Neural cell (in vitro differentiated cells): Measurements from ENCODE around the gene FHDC1. TPM values are rescaled to one million over a fixed set of nuclear protein-coding genes. Genes with fewer than 3 reads are reported as not detected.

Source experiments
- H2AFZ ChIP-seq: fragments of 200-600, 300-800 bp; sonication (generic), shearing (Covaris generic); 2 replicates; pipeline ENCODE4 v1.6.0; 2014; ENCODE audit warnings: low read depth, mild to moderate bottlenecking, antibody characterized with exemption, low read length, moderate library complexity
- H3F3A ChIP-seq: fragments of 200-600 bp; shearing (Covaris generic); 2 replicates; pipeline ENCODE4 v1.6.1; 2016; ENCODE audit warnings: mild to moderate bottlenecking, moderate library complexity, mixed read lengths, antibody characterized with exemption, low read length; ENCODE audit not compliant: insufficient read depth, poor library complexity, severe bottlenecking
- H3K27ac ChIP-seq: fragments of 200-600, 300-800 bp; sonication (generic), shearing (Covaris generic); 2 replicates; pipeline ENCODE4 v1.5.1; 2014; ENCODE audit warnings: mild to moderate bottlenecking, low read length, moderate library complexity
- H3K27me3 ChIP-seq: fragments of 300-800, 200-600 bp; sonication (generic), shearing (Covaris generic); 2 replicates; pipeline ENCODE4 v1.6.0; 2014; ENCODE audit warnings: mild to moderate bottlenecking, low read depth, low read length, moderate library complexity; ENCODE audit not compliant: insufficient read depth
- H3K36me3 ChIP-seq: fragments of 300-800, 200-600 bp; sonication (generic), shearing (Covaris generic); 2 replicates; pipeline ENCODE4 v1.5.1; 2014; ENCODE audit warnings: mild to moderate bottlenecking, antibody characterized with exemption, low read length, moderate library complexity; ENCODE audit not compliant: insufficient read depth
- H3K4me2 ChIP-seq: fragments of 300-800, 200-600 bp; sonication (generic), shearing (Covaris generic); 2 replicates; pipeline ENCODE4 v1.6.0; 2014; ENCODE audit warnings: mild to moderate bottlenecking, low read length
- H3K4me3 ChIP-seq: fragments of 300-800, 200-600 bp; sonication (generic), shearing (Covaris generic); 2 replicates; pipeline ENCODE4 v1.5.1; 2014; ENCODE audit warnings: mild to moderate bottlenecking, low read length, moderate library complexity
- H3K79me2 ChIP-seq: fragments of 200-600 bp; shearing (Covaris generic); replicated peaks from 2 replicates; pipeline ENCODE4 v1.6.0; 2014; ENCODE audit warnings: mild to moderate bottlenecking, low read length, moderate library complexity; ENCODE audit not compliant: insufficient read depth
- H3K9ac ChIP-seq: fragments of 300-800, 200-600 bp; sonication (generic), shearing (Covaris generic); 2 replicates; pipeline ENCODE4 v1.6.1; 2016; ENCODE audit warnings: mild to moderate bottlenecking, low read length, mixed read lengths
- H3K9me2 ChIP-seq: fragments of 200-600 bp; shearing (Covaris generic); 2 replicates; pipeline ENCODE4 v1.6.1; 2016; ENCODE audit warnings: mild to moderate bottlenecking, low read length, mixed read lengths; ENCODE audit not compliant: insufficient read depth
- H3K9me3 ChIP-seq: fragments of 200-600, 300-800 bp; sonication (generic), shearing (Covaris generic); 2 replicates; pipeline ENCODE4 v1.6.1; 2016; ENCODE audit warnings: mild to moderate bottlenecking, mixed run types, low read length, moderate library complexity, mixed read lengths
- H4K20me1 ChIP-seq: fragments of 200-600 bp; shearing (Covaris generic); 2 replicates; pipeline ENCODE4 v1.6.1; 2016; ENCODE audit warnings: mild to moderate bottlenecking, mixed run types; ENCODE audit not compliant: insufficient read depth
- EP300 ChIP-seq: fragments of 450-650 bp; conservative IDR thresholded peaks from 2 replicates; pipeline ENCODE4 v1.6.1; 2014; ENCODE audit warnings: antibody characterized with exemption, mild to moderate bottlenecking, moderate library complexity; ENCODE audit not compliant: poor library complexity, severe bottlenecking
- EZH2 ChIP-seq: fragments of 200-600, 300-800 bp; shearing (Covaris generic), sonication (generic); IDR thresholded peaks from 2 replicates; pipeline ENCODE4 v1.6.1; 2014; ENCODE audit warnings: antibody characterized with exemption, low read length, borderline replicate concordance, mild to moderate bottlenecking; ENCODE audit not compliant: insufficient read depth, poor library complexity, severe bottlenecking
- MXI1 ChIP-seq: fragments of 450-650 bp; conservative IDR thresholded peaks from 2 replicates; pipeline ENCODE4 v1.6.1; 2014; ENCODE audit warnings: antibody characterized with exemption, mild to moderate bottlenecking; ENCODE audit not compliant: poor library complexity, severe bottlenecking
- POLR2AphosphoS5 ChIP-seq: IDR thresholded peaks from 2 replicates; pipeline ENCODE4 v1.6.1; 2012
- RAD21 ChIP-seq: fragments of 450-650 bp; conservative IDR thresholded peaks from 2 replicates; pipeline ENCODE4 v1.6.1; 2014; ENCODE audit warnings: antibody characterized with exemption, mild to moderate bottlenecking, moderate library complexity
- SMC3 ChIP-seq: fragments of 450-650 bp; conservative IDR thresholded peaks from 2 replicates; pipeline ENCODE4 v1.6.1; 2014; ENCODE audit warnings: antibody characterized with exemption, mild to moderate bottlenecking, moderate library complexity; ENCODE audit not compliant: poor library complexity
- TAF1 ChIP-seq: IDR thresholded peaks from 2 replicates; pipeline ENCODE4 v1.6.1; 2012; ENCODE audit warnings: low read depth
- polyA plus RNA-seq: library from polyadenylated mRNA; depleted of rRNA; stranded (reverse); fragments of >200 nt; gene quantifications from 2 replicates; pipeline ENCODE4 v1.2.3, GENCODE V29; 2014
- TF ChIP-seq, protein P1 (sequence below): fragments of 450-650 bp; IDR thresholded peaks from 2 replicates; pipeline ENCODE4 v1.5.1; 2014; ENCODE audit warnings: antibody characterized with exemption, mild to moderate bottlenecking, moderate library complexity; ENCODE audit not compliant: poor library complexity, severe bottlenecking
- TF ChIP-seq, protein P2 (sequence below): IDR thresholded peaks from 2 replicates; pipeline ENCODE4 v1.6.1; 2012; ENCODE audit warnings: borderline replicate concordance

The FHDC1 gene
- polyA plus RNA-seq, 1 donor from 2014 or later: 11.4 TPM

DNA sequence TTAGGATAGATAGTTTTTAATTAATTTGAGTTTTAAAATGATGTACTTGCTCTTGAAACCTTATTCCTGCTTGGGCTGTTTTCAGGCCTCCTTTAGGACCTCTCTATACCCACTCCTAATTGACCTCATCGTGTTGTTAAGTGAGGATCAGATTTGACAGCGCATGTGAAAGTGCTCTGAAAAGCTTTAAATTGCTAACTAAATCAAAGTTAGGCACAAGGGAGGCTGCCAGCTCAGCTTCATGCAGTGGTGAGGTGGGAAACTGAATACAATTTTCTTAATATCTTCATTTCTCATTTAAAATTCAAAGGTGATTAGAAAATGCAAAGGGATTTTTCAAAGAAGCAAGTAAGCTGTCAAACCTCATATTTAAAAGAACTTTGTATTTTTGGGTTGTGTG is 20.0 kb downstream of the FHDC1 start:
- Histone ChIP-seq H3K9me2 (no peaks in the 10 kb centered on the region), H3K79me2 (no peaks in the 10 kb centered on the region), H3K9ac (no peak overlapping the region), H3K4me3 (no peak overlapping the region), H3K36me3 (no peaks in the 10 kb centered on the region), H2AFZ (no peak overlapping the region), H3K27ac (no peak overlapping the region), H3K9me3 (no peaks in the 10 kb centered on the region), H3K4me2 (no peak overlapping the region), H3F3A (no peaks in the 10 kb centered on the region), H4K20me1 (no peaks in the 10 kb centered on the region), H3K27me3 (no peaks in the 10 kb centered on the region)
- TF ChIP-seq, protein P1, sequence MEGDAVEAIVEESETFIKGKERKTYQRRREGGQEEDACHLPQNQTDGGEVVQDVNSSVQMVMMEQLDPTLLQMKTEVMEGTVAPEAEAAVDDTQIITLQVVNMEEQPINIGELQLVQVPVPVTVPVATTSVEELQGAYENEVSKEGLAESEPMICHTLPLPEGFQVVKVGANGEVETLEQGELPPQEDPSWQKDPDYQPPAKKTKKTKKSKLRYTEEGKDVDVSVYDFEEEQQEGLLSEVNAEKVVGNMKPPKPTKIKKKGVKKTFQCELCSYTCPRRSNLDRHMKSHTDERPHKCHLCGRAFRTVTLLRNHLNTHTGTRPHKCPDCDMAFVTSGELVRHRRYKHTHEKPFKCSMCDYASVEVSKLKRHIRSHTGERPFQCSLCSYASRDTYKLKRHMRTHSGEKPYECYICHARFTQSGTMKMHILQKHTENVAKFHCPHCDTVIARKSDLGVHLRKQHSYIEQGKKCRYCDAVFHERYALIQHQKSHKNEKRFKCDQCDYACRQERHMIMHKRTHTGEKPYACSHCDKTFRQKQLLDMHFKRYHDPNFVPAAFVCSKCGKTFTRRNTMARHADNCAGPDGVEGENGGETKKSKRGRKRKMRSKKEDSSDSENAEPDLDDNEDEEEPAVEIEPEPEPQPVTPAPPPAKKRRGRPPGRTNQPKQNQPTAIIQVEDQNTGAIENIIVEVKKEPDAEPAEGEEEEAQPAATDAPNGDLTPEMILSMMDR: no peak
- TF ChIP-seq SMC3 (no peak), TAF1 (no peak), EP300 (no peak), EZH2 (no peak), POLR2AphosphoS5 (no peak), MXI1 (no peak), RAD21 (no peak)
- TF ChIP-seq, protein P2, sequence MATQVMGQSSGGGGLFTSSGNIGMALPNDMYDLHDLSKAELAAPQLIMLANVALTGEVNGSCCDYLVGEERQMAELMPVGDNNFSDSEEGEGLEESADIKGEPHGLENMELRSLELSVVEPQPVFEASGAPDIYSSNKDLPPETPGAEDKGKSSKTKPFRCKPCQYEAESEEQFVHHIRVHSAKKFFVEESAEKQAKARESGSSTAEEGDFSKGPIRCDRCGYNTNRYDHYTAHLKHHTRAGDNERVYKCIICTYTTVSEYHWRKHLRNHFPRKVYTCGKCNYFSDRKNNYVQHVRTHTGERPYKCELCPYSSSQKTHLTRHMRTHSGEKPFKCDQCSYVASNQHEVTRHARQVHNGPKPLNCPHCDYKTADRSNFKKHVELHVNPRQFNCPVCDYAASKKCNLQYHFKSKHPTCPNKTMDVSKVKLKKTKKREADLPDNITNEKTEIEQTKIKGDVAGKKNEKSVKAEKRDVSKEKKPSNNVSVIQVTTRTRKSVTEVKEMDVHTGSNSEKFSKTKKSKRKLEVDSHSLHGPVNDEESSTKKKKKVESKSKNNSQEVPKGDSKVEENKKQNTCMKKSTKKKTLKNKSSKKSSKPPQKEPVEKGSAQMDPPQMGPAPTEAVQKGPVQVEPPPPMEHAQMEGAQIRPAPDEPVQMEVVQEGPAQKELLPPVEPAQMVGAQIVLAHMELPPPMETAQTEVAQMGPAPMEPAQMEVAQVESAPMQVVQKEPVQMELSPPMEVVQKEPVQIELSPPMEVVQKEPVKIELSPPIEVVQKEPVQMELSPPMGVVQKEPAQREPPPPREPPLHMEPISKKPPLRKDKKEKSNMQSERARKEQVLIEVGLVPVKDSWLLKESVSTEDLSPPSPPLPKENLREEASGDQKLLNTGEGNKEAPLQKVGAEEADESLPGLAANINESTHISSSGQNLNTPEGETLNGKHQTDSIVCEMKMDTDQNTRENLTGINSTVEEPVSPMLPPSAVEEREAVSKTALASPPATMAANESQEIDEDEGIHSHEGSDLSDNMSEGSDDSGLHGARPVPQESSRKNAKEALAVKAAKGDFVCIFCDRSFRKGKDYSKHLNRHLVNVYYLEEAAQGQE: no peak

DNA sequence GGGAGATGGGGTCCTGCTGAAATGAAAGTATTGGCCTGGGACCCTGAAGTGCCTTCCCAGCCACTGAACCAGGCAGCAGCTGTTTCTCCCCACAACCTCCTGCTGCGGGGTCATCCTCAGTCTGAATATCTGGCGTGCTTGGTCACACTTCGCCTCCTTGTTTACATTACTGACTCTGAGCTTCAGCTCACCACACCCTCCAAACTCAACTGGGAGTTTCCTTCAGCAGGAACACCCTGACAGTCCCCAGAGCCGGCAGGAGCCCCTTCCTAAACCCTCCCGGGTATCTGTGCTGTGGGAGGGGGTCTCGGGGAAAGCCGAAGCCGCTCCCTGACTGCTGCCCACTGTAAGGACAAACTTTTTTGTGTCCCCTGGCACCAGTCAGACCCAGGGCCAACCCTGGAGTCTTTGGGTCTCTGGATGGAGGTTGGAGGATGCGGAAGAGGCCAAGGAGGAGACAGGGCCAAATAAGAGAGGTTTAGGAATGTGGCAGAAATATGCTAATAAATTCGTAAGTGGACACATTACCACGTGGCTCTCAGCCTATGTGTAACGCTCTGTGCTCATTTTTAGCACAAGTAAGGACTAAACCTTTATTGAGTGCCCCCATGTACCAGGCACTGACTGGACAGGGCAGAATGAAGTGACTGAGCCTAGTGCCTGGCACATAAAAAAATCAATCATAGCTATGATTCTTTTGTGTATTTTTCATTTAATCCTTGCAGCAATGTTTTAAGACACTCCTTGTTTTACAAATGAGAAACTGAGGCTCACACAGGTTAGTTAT is 20.7 kb downstream of the FHDC1 start:
- no peaks in the 10 kb centered on the region for H3K9me3 ChIP-seq
- H3K9me2 ChIP-seq: no peaks in the 10 kb centered on the region
- H3K27me3 ChIP-seq: no peaks in the 10 kb centered on the region
- no peaks in the 10 kb centered on the region for H3K79me2 ChIP-seq
- TF ChIP-seq TAF1 (no peak), SMC3 (no peak), EP300 (no peak), MXI1 (no peak), EZH2 (no peak), RAD21 (no peak), POLR2AphosphoS5 (no peak)
- TF ChIP-seq, protein P1: no peak
- TF ChIP-seq, protein P2: no peak
- H3K4me2 ChIP-seq: no peak overlapping the region
- no peak overlapping the region for H3K9ac ChIP-seq
- no peaks in the 10 kb centered on the region for H3F3A ChIP-seq
- no peaks in the 10 kb centered on the region for H3K36me3 ChIP-seq
- H3K4me3 ChIP-seq: no peak overlapping the region
- H3K27ac ChIP-seq: no peak overlapping the region
- no peaks in the 10 kb centered on the region for H4K20me1 ChIP-seq
- no peak overlapping the region for H2AFZ ChIP-seq
